OCI-LY7 (cell line): ENCODE results near the gene GJC1.

Experiments used
- CTCF ChIP-seq: fragments of 200-600 bp; sonication (generic); conservative IDR thresholded peaks from 2 replicates; pipeline ENCODE4 v1.5.1; 2014; ENCODE audit warnings: mild to moderate bottlenecking, antibody characterized with exemption, low read length, moderate library complexity, mixed read lengths
- EZH2phosphoT487 ChIP-seq: fragments of 200-600 bp; sonication (generic); IDR thresholded peaks from 2 replicates; pipeline ENCODE4 v1.6.1; 2018; ENCODE audit warnings: low read depth, borderline replicate concordance, mild to moderate bottlenecking, mixed run types, antibody characterized with exemption, low read length, moderate library complexity, mixed read lengths

DNA sequence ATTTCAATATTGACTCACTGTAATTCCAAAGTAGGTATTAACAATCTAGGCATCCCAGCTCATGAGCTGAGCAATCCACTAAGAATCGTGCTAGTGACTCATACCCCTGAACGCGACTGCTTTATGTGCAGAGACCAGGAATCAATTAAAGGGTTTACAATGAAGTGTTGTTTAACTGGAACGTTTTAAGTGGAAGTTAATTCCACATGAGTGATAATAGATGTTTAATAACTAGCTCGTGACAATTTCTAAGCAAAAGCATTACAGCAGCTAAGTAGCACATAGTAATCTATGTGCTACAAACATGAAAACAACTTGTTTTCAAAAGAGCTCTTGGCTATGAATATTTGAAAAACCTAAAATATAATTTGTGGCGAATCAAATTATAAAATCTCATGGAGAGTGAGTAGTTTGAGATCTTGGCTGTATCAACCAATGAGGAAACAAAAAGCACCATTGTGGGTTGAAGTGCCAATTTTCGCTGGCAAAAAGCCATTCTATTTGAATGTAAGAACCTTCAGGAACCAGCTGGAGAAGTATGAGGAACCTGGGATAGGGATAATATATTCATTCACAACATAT is 9.4 kb downstream of the GJC1 start:
- TF ChIP-seq CTCF (no peak), EZH2phosphoT487 (no peak)
